Measurements from ENCODE around the gene CD46.

- no peak for TF ChIP-seq FOXK2 (IDR thresholded peaks at IDR 0.05)
- no peak for TF ChIP-seq TARDBP (IDR thresholded peaks at IDR 0.05)
- no peak for TF ChIP-seq SP1 (IDR thresholded peaks at IDR 0.05)
- no peak for TF ChIP-seq FOXM1 (IDR thresholded peaks at IDR 0.05; ENCODE audit: borderline replicate concordance)
- no peak for TF ChIP-seq BHLHE40 (IDR thresholded peaks at IDR 0.05; ENCODE audit: borderline replicate concordance)
- no peak for TF ChIP-seq ARNT (IDR thresholded peaks at IDR 0.05)
- no peak for TF ChIP-seq ELF4 (IDR thresholded peaks at IDR 0.05)
- TF ChIP-seq NFRKB (IDR thresholded peaks at IDR 0.05) = no peak
Observed at GRCh38 chr1:207828046-207828445, 76.2 kb downstream of the CD46 start.

Measured in HEK293T (cell line).